ENCODE data around the gene BCL11A.

- TF ChIP-seq TAF1 (conservative IDR thresholded peaks at IDR 0.05) (no peak), CTCF (IDR thresholded peaks at IDR 0.05; ENCODE audit: low read depth, low read length, missing input control) (no peak), MAX (IDR thresholded peaks at IDR 0.05) (no peak), FOXA2 (IDR thresholded peaks at IDR 0.05) (no peak), REST (IDR thresholded peaks at IDR 0.05) (no peak), RAD21 (IDR thresholded peaks at IDR 0.05) (no peak), JUND (IDR thresholded peaks at IDR 0.05) (no peak), YY1 (IDR thresholded peaks at IDR 0.05) (no peak), HNF4G (IDR thresholded peaks at IDR 0.05) (no peak), GABPA (IDR thresholded peaks at IDR 0.05 in 1 of 2, conservative IDR thresholded peaks at IDR 0.05 in 1 of 2) (no peak), EGR1 (IDR thresholded peaks at IDR 0.05; ENCODE audit: low read depth in 2 of 2) (no peak), RXRA (IDR thresholded peaks at IDR 0.05) (no peak), ATF3 (IDR thresholded peaks at IDR 0.05) (no peak)
Measured at GRCh38 chr2:60546756-60547420, 6.6 kb downstream of the BCL11A start.

Measured in liver (tissue), 3 donors.